HL-60 (cell line): ENCODE data around the gene BAZ1B.

Experiments
- CTCF ChIP-seq: IDR thresholded peaks from one replicate; pipeline ENCODE4 v1.5.1; 2011; ENCODE audit warnings: low read length, control low read depth, inconsistent platforms; ENCODE audit not compliant: insufficient read depth
- GABPA ChIP-seq: IDR thresholded peaks from 2 replicates; pipeline ENCODE4 v1.6.1; 2012; ENCODE audit warnings: low read depth
- REST ChIP-seq: IDR thresholded peaks from 2 replicates; pipeline ENCODE4 v1.6.1; 2012; ENCODE audit warnings: low read depth; ENCODE audit not compliant: insufficient replicate concordance
- SPI1 ChIP-seq: IDR thresholded peaks from 2 replicates; pipeline ENCODE4 v1.6.1; 2012; ENCODE audit warnings: low read depth, mild to moderate bottlenecking, borderline replicate concordance

- TF ChIP-seq CTCF = no peak
- no peak for TF ChIP-seq REST
- TF ChIP-seq SPI1 = no peak
- no peak for TF ChIP-seq GABPA
Measured at GRCh38 chr7:73447121-73447733, 74.9 kb downstream of the BAZ1B start.
